M059J (cell line): Measurements from ENCODE around the gene SDE2. TPM values are rescaled to one million over a fixed set of nuclear protein-coding genes. Genes with fewer than 3 reads are reported as not detected.
A peak's percentile ranks its signal among the peaks of the same experiment; 100 is the strongest.
"Not testable (repeated sequence)": the region's sequence is repeated elsewhere in the genome, so short reads cannot be mapped to it uniquely, and the experiment has no call there.

Experiments
- DNase-seq: peaks from one replicate; pipeline ENCODE4 v3.0.0-alpha.2; 2012; ENCODE audit warnings: low read depth
- total RNA-seq: library from RNA; depleted of rRNA; stranded (reverse); fragments of >200 nt; shearing (Covaris generic); gene quantifications from 2 replicates; pipeline ENCODE4 v1.2.3, GENCODE V29; 2014; rRNA removed

SDE2 gene
- total RNA-seq, 1 experiment from 2014 or later, result 28.7 TPM

- DNase-seq, result no peak
These were observed 54.8 kb downstream of the SDE2 start for GRCh38 chr1:225944387-225944786.

GRCh38 chr1:225943582-225943981 lies 55.6 kb downstream of the SDE2 start:
- DNase-seq, result no peak

- no peak for DNase-seq
These were observed 56.6 kb downstream of the SDE2 start for GRCh38 chr1:225942574-225942973.

GRCh38 chr1:225941942-225942222 lies 57.3 kb downstream of the SDE2 start:
- no peak for DNase-seq

- DNase-seq, result no peak
These were observed 57.8 kb downstream of the SDE2 start, which contains the start of gene LEFTY2 for GRCh38 chr1:225941187-225941941. Gene LEFTY2, minus strand, starts transcription at chr1:225941220. Its CDS starts 80 bp downstream, at chr1:225941140.

- no peak for DNase-seq
These were observed 58.6 kb downstream of the SDE2 start for GRCh38 chr1:225940385-225941151.

GRCh38 chr1:225939939-225940310 lies 59.2 kb downstream of the SDE2 start:
- not testable (repeated sequence) for DNase-seq

GRCh38 chr1:225939097-225939938 lies 59.8 kb downstream of the SDE2 start:
- not testable (repeated sequence) for DNase-seq

GRCh38 chr1:225937048-225937968 lies 61.8 kb downstream of the SDE2 start:
- no peak for DNase-seq

GRCh38 chr1:225936523-225936922 lies 62.6 kb downstream of the SDE2 start:
- no peak for DNase-seq

GRCh38 chr1:225936086-225936485 lies 63.1 kb downstream of the SDE2 start:
- not testable (repeated sequence) for DNase-seq

GRCh38 chr1:225934711-225935110 lies 64.4 kb downstream of the SDE2 start:
- DNase-seq, result peak; percentile 20

- DNase-seq, result peak; percentile 68
These were observed 66.1 kb downstream of the SDE2 start for GRCh38 chr1:225933072-225933471.

Other genes with a start within 250 kb of the SDE2 start
- 651 and 703 TPM in 2 replicates for gene SRP9, start 221.5 kb downstream of the SDE2 start, total RNA-seq
- 55.3 and 55.8 TPM in 2 replicates for gene EPHX1, start 189.2 kb downstream of the SDE2 start, total RNA-seq
- gene TMEM63A, start 117.0 kb downstream of the SDE2 start, total RNA-seq, result 11.3 and 16.3 TPM in 2 replicates
- gene LEFTY1, start 110.2 kb downstream of the SDE2 start, total RNA-seq, result 0.10 TPM in 1 of 2 replicates, not detected in the other
- 31.6 and 60.0 TPM in 2 replicates for gene PYCR2, start 75.1 kb downstream of the SDE2 start, total RNA-seq
- not detected in 2 replicates for gene LEFTY2, start 58.1 kb downstream of the SDE2 start, total RNA-seq
- gene H3-3A, start 63.4 kb upstream of the SDE2 start, total RNA-seq, result 343 and 398 TPM in 2 replicates
- 44.7 and 70.0 TPM in 2 replicates for gene ACBD3, start 187.4 kb upstream of the SDE2 start, total RNA-seq
- gene MIXL1, start 224.3 kb upstream of the SDE2 start, total RNA-seq, result not detected in 2 replicates